NCI-H128 (cell line): ENCODE data around the gene CTNNAL1.
"Not testable (repeated sequence)": the region's sequence is repeated elsewhere in the genome, so short reads cannot be mapped to it uniquely, and the experiment has no call there.

Experiments
- DNase-seq: peaks from one replicate; lab custom pipeline; 2025; ENCODE audit not compliant: unreplicated experiment; lab: John Stamatoyannopoulos, UW

CTNNAL1 gene

DNA sequence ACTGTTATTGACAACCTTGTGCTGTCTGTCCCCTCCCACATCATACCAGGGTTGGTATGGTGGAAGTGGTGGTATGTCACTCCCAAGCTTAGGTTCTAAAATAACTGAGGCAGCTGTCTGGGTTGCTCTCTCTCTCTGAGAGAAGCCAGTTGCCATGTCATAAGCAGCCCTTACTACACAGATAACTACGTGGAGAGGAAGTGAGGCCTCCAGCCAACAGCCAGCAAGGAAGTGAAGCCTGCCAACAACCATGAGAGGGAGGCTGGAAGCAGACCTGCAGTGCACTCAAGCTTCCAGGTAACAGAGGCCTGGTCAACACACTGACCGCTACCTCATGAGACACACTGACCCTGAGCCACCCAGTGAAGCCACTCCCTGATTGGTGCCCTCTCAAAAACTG is 18.6 kb downstream of the CTNNAL1 start:
- DNase-seq, result no peak

DNA sequence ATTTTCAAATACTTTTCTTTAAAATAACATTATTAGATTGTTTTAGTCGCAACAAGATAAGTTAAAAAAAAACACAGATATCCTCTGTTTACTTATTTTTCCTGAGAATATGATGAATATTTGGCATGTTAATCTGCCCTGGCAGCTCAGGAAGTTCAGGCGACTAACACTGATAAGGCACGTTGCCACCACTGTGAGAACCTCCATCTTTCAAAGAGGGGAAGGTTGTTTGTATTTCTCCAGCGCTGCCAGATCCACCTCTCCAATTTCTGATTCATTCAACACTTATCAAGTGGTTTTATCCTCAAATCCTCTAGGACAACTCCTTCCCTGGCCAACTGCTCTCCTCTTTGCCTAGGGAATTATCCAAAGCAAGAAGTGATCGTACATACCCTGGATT is 21.8 kb downstream of the CTNNAL1 start:
- no peak for DNase-seq

DNA sequence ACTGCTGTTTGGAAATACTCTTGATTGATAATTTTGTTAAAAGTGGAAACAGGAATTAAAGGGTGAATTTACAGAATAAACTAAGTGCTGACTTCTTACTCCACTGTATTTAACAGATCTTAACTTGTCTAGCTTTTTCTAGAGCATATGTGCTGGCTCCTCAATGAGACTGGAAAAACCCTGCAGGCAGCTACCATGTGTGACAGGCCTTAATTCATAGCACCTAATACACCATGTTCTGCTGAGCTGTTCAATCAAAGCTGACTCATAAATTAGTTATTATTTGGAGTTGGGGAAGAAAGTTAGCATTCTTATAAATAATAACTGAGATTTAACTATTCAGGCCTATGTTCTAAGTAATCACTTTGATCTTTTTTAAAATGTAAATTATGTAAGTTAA is 29.4 kb downstream of the CTNNAL1 start:
- no peak for DNase-seq

DNA sequence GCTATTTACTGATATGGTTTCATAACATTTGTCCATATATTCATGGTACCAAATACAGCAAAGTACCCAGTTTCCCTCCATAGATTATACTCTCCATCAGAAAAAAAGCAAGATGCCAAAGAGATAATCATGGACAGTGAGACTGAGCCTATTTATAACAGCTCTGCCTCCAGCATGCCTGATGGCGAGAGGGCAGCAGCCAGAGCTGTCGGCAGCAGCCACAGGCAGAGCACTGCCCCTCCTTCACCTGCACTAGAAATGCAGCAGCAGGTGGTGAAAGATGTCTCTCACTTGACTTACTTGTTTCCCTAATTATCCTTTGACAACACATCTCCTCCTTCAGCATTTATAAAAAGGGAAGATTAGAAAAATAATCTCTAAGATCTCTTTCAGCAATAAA is 32.4 kb downstream of the CTNNAL1 start:
- DNase-seq, result no peak

DNA sequence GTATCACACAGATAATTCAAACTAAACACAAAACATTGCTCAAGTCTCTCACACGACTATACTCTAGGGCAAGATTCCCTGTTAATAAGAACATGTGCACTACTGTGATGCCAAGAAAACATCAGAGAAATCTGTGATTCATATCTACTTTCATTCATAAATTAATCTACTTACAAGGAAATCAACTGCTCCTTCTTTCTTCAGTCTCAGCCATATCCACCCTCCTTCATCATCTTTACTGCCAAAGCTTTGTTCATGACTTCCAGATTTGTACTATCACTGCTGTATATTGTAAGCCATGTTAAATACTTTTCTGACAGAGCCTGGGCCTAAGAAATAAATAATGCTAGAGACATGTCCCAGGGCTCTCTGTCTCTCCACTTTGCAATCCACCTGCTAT is 35.1 kb downstream of the CTNNAL1 start:
- DNase-seq, result no peak

DNA sequence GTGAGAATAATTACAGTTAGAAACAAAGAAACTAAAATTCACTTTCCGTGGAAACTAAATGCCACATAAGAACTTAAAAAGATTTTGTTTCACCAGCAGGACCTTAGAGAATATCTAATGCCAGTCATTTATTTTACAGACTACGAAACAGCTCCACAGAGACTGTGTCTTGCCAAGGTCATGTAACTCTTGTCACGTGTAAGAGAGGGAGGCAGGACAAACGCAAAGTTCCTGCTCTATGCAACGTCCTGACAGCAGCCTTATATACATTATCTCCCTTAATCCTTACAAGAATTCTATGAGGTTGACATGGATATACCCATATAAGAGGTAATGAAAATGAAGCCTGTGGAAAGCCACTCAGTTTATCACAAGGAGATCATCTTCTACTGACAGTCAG is 39.4 kb downstream of the CTNNAL1 start:
- DNase-seq, result no peak

DNA sequence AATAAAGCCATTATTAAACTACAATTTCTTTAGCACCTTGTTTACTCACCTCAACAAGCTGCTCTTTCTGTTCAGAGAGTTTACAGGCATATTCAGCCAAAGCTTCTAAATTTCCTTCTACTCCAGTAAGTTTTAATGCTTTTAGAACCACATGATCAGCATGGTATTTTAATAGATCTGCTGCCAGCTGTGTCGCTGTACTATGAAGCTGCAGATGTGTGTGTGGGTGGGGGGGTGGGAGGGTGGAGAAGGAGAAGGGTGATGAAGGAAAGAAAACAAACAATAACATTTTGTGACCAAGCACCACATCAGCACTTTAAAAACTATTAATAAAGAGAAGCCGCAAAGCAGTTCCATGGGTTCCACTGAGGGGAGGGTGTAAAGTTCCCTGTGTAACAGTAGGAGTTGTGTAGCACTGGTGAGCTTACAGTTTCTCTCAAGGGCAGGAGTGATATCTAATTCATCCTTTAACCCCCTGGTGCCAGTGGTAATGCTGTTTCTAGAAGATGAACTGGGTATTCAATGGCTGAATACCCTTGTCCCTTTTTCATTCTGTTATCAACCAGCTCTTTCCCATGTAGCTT is 40.6 kb downstream of the CTNNAL1 start:
- no peak for DNase-seq

DNA sequence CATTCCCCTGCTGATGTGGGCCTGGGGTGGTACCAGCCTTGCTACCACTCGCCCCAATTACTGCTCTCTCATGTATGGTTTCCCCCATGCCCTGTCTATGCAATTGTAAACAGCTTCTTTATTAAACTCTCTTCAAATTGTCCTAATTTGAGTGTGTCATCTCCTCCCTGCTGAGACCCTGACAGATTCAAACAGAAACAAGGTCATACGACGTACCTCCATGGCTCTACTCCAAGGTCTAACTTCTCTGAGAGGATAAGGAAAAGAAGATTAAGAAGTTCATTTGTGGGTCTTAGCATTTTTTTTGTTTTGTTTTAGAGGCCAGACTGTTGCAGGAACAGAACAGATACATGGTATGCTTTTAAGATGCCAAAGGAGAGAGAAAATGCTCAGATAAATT is 41.1 kb downstream of the CTNNAL1 start:
- DNase-seq, result no peak

DNA sequence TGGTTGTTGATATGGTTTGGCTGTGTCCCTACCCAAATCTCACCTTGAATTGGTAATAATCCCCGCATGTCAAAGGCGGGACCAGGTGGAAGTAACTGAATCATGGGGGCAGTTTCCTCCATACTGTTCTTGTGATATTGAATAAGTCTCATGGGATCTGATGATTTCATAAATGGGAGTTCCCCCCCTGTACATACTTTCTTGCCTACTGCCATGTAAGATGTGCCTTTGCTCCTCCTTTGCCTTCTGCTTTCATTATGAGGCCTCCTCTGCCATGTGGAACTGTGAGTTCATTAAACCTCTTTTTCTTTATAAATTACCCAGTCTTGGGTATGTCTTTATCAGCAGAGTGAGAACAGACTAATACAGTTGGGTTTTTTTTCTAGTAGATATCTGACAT is 41.9 kb downstream of the CTNNAL1 start:
- DNase-seq, result not testable (repeated sequence)

DNA sequence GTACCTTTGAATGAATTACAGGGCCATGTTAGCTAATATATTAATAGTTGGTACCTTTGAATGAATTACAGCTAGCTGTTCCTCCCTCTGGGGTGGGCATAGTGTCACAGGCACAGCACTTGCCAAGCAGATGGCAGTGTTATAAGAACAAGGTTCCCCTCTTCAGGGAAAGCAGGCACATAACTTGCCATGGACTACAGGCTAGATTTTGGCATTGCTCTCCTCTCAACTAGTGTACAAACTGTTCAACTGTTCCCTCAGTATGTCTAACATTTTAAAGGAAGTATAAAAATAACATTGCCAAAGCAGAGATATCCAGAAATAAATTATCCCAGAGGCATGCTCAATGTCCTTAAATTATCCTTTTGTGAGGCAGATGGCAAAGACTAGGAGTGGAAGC is 45.4 kb downstream of the CTNNAL1 start:
- DNase-seq, result no peak

DNA sequence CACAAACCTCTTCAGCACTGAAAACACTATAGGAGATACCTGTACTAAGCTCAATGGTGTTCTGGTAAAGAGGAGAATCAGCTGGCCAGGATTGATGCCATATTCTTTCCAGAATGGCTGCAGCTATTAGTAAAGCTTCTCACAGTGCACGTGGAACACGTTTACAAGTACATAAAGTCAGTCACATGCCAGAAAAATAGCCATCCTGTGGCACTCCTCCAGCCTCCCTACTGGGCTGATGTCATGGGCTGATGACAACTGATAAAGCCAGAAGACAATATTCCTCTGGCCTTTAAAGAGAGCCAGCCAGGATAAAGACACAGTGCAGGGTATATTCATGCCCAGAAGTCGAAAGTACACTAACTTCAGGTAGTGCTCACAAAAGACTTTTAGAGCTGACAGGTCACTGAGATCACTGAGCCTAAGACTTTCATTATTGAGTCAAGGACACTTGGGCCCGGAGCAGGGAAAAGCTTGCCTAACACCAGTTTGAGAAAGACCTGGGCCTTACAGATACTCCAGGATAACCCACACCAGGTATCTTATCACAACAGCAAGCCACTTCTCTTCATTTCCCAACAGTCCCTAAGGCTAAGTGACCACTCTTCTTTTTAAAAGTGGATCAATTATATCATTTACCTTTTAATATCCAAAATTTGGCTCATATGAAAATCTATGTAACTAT is 49.7 kb downstream of the CTNNAL1 start:
- DNase-seq, result no peak

DNA sequence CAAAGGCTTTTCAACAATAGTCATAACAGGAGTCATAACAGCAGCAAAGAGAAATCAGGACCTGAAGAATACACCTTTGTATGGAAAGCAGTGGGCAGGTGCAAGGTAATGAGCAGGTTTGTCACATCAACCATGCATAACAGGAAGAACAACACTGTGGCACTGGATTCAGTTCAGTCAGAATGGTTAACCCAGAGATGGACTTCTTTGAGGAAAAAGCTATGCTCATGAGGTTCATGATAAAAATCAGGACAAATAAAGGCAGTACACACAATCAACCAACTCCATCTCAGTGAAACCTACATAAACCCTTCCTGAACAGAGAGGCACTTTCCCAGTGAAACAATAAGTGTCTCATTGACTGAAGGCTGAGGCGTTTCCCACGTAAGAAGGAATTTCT is 52.1 kb downstream of the CTNNAL1 start:
- DNase-seq, result no peak

DNA sequence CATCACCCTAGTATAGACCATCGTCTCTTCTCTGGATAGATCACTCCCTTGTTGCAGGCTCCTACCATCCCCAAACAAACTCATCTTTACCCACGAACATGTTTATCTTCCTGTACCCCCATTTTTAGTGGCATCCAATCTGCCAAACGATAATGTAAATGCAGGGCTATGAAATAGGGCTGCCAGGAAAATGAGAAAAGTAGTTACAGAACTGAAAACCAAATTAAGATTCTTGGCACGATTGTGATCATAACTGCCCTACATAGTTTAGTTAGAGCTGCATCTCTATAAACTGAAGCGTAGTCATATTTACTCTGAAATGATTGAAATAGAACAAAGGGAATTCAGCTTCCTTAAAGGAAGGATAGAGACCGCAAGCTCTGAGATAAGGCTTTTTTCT is 53.0 kb downstream of the CTNNAL1 start:
- no peak for DNase-seq

DNA sequence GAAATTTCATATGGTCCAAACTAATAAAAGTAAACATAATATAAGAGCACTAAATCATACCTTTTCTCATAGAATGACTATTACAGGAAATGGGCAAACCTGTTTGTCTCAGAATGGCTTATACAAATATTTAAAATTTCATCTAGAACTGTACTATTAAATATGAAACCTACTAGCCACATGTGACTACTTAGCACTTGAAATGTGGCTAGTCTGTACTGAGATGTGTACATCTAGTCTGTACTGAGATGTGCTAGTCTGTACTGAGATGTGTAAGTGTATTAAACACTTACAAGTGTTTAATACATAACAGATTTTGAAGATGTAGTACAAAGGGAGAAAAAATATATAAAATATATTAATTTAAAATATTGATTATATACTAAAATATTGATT is 56.7 kb downstream of the CTNNAL1 start:
- DNase-seq, result no peak

DNA sequence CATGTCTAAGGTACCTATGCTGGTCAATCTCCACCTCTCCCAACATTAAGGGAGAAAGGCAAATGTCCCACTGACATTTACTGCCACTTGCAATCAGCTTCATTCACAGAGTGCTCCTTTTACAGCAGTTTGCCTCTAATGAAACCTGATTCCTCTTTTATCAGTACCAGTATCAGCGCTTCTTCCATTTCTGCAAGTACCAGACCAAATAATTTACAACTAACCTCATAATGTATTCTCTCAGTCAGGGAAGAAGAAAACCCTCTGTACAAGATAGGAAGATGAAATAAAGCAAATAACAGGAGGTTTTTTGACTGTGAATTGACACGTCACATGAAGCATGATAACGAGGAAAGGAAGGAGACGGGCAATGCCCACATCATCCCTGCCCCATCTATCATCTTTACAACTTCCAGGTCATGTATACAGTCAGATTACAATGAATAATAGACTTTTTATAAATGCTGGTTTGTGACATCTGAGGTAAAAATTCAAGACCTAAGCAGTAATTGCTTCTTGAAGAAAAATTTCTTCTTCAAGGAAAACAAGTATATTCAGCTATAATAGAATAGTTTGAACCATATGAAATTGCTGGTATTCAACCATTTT is 57.2 kb downstream of the CTNNAL1 start:
- no peak for DNase-seq

DNA sequence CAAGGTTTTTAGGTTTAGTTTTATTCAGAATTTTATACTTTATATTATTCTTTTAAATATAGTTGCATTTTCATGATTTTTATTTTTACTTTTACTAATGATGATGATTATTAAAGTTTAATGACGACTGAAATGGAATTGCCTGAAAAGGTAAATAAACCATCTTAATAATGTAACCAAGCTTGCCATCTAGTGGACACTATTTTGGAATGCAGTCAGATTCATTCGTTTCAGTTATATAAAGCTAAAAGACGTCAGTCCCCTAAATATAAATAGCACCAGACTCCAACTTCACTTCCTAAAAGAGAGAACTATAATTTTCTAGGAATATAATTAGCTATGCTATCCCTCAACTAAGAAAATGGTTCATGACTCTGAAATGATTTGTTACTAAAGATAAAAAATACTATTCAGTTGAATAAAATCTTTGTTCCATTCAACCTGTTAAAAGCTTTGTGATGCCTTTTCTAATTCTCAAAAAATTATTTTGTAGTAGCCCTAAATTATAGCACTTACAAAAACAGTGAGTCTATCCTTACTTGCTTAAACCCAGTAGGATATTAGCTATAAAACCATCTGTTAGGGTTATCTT is 59.2 kb downstream of the CTNNAL1 start:
- DNase-seq, result no peak

DNA sequence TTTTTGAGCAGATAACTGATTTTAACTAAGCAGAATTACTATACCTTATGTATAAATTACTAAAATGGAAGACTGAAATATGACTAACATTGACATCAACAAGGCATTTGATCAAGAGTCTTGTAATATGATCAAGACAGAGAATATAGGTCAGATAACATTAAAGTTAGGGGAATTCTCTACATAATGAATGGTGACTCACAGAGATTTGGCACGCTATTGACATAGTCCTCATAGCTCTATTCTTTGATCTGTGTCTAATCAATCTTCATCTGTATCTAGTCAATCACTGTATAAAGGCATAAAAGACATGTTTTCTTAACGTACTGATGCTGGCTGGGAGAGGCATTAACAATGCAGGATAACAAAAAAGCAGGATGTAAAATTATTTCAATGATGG is 61.7 kb downstream of the CTNNAL1 start:
- no peak for DNase-seq

DNA sequence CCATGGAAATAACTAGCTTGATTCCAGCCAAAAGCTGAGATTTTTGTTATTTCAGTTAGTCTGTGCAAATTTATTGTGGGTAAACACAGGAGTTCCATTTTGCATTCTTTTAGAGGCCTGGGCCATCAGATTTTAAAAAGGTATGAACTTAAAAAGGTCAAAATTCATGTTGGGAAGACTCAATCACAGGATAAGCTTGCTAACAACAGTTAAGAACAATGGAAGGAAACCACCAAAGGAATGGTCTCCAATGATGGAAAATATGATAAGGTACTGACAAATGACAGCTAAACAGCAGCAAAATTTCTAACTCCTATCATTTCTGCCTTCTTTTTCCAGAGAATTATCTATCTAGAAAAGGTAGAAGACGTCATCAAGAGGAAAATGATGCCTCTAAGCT is 63.1 kb downstream of the CTNNAL1 start:
- DNase-seq, result no peak

DNA sequence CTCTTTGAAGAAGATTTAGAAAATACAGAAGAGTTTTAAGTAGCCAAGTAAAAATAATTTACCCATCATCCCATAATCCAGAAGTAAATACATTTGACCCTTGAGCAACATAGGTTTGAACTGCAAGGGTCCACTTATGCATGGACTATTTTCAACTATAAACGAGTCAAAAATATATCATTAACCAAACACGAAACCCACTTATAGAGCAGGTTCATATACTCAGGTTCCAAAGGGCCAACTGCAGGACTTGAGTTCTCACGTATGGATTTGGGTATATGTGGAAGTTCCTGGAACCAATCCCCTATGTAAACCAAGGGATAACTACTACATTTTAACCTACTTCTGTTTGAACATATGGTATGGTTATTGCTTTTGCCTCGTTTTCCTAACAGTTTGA is 73.3 kb downstream of the CTNNAL1 start:
- no peak for DNase-seq

DNA sequence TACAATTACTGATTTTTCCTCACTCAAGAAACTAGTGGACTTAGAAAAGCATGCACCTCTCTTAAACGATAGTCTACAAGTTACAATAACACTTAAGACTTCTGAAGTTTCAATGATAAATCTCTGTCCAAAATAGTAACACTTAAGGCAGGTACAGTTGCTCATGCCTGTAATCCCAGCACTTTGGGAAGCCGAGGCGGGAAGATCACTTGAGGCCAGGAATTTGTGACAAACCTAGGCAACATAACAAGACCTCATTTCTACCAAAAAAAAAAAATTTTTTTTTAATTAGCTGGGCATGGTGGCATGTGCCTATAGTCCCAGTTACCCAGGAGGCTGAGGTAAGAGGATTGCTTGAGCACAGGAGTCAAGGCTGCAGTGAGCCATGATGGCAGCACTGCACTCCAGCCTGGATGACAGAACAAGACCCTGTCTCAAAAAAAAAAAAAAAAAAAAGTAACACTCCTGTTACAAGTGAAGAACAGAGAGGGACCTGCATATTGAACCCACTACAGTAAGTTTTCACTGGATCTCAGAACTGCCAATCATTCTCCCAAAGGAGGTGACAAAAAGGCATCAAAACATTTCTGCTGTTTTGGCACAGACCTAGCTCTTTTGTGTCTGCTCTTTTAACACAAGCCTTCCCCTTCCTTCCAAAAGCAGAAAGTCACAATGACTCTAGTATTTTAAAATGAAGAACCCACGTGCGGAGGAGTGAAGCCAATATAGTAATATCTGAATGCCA is 75.6 kb downstream of the CTNNAL1 start:
- no peak for DNase-seq

DNA sequence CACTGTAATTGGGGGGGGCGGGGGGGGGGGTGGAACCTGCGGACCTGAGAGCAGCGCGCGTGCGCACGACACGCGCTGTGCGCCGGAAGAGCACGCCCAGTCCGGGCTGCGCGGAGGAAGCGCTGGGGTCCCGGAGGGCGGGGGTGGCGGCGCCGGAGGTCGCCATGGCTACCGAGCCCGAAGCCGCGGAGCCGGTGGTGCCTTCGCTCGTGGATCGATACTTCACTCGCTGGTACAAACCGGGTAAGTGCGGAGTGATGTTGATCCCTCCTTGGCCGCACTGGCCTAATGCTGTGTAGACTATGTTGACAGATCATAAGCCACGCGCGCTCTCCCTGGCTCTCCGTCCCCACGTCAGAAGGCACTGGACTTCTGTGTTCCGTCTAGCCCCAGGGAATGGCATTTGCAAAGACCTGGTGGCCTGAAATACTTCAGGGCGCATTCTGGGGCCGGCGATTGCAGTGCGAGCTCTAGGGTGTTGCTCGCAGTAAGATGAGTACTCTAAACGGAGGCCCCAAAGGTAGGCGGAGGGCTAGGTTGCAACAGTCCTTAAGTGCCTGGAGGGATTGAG is 78.9 kb downstream of the CTNNAL1 start, which contains the start of gene ABITRAM:
ABITRAM (plus strand) TSS at position 78 of the 571 bp plus-strand sequence; CDS start at position 165, 87 bp downstream.
- peak; percentile 65 for DNase-seq
